ENCODE measurements around the gene ARVCF.

- TF ChIP-seq CTCF (conservative IDR thresholded peaks at IDR 0.05; ENCODE audit: low read depth in 2 of 2) (no peak), EZH2 (IDR thresholded peaks at IDR 0.05; ENCODE audit: low read depth, unreplicated experiment) (no peak), JUNB (IDR thresholded peaks at IDR 0.05; ENCODE audit: unreplicated experiment) (no peak), POLR2AphosphoS5 (IDR thresholded peaks at IDR 0.05; ENCODE audit: low read depth) (no peak)
Measured at GRCh38 chr22:20017622-20017958, 967 bp upstream of the ARVCF start.
